Measurements from ENCODE around the gene ANO3.

DNA sequence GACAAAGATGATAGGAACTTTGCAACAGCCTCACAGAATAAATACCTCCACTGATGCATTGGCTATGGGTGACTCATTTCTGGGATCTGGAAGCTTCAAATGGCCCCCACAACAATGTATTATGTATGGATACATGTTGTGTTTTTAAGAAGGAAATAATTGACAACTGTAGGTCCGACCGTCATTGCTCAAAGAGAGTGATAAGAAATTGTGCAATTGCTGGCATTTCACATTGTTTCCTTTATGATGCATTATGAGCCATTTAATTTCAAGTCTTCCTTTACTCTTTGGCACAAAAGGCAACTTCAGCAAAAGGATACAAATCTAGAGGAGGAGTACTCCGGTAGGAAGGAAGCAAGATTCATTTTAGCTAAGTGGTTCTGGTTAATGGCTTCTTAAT, 2.0 kb downstream of the ANO3 start:
- TF ChIP-seq POLR2A (IDR thresholded peaks at IDR 0.05; ENCODE audit: low read length) (no peak), GATA1 (IDR thresholded peaks at IDR 0.05; ENCODE audit: low read depth, low read length) (no peak)
